A549 treated with AZD9567 at 1 μM for 4 hours (cell line): ENCODE results near the gene ATP10D. TPM values are rescaled to one million over a fixed set of nuclear protein-coding genes. Genes with fewer than 3 reads are reported as not detected.

Experiments
- total RNA-seq: library from RNA; stranded (reverse); fragments of 200-300 nt; extraction: Qiagen RNA extraction; gene quantifications from 5 replicates; pipeline ENCODE4 v1.2.3, GENCODE V29; 2022; ENCODE audit not compliant: insufficient read depth

The ATP10D gene
- 2.3 to 5.0 TPM (median 3.0 TPM) in 5 replicates for total RNA-seq

GRCh38 chr4:47485047-47485692 lies at the start of gene ATP10D:
Gene ATP10D, plus strand, starts transcription at chr4:47485275. Its CDS starts 27,266 bp downstream, at chr4:47512541.

DNA sequence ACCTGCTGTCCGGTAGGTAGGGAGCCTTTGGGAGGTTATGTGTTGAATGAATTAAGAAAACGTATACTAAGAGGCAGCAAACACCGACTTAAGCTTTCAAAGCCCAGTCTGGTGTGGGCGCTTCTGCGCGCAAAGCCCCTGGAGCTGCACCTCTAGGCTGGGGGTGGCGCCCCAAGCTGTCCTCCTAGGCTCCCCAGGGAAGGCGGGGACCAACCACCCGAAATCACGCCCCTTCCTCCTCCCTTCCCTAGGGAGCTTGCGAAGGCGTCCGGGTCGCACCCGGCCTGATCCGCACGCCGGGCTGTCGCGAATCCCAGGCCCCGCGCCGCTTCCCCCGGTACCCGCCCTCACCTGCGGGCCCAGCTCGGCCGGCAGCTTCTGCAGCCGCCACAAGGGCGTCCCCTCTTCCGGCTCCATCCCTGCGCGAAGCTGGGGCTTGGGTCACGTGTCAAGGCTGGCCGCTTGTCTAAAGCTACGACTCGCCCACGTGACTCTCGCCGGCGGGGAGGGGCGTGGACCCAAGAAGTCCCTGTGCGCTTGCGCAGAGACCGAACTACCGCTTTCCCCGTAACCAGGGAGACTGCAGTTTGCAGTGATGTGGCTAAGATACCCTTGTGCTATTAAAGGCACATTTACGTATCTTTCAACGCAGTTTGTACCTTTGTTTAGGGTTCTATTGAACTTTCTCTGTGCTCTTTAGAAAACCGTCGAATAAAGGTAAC lies 21.7 kb upstream of the ATP10D start, which contains the start of gene COMMD8:
Gene COMMD8 (minus strand): TSS at position 468 of the 722 bp plus-strand sequence. CDS start 51 bp downstream, at position 417.

Other genes with a start within 250 kb of the ATP10D start
- 8.6 to 15.1 TPM (median 13.9 TPM) in 5 replicates for gene COMMD8, start 21.6 kb upstream of the ATP10D start, total RNA-seq